Spinal cord (tissue), 10 donors: Measurements from ENCODE around the gene PCBP4. TPM values are rescaled to one million over a fixed set of nuclear protein-coding genes. Genes with fewer than 3 reads are reported as not detected.

ENCODE experiments used
- DNase-seq, 6 donors: peaks; one replicate each; pipeline versions ENCODE4 v3.0.0 to v3.0.0-alpha.2; 2013 to 2015; ENCODE audit warnings: low spot score in 6 of 6, low read depth in 4 of 6
- H3K27ac ChIP-seq: one replicate; pipeline ENCODE4 v1.5.1; 2013; ENCODE audit warnings: low read depth, low read length, control low read depth
- H3K27me3 ChIP-seq: one replicate; pipeline ENCODE4 v1.6.1; 2013; ENCODE audit warnings: low read length; ENCODE audit not compliant: control insufficient read depth, insufficient read depth
- H3K36me3 ChIP-seq: one replicate; pipeline ENCODE4 v1.6.1; 2013; ENCODE audit warnings: low read length; ENCODE audit not compliant: control insufficient read depth, insufficient read depth
- H3K4me1 ChIP-seq: one replicate; pipeline ENCODE4 v1.6.1; 2013; ENCODE audit warnings: low read length; ENCODE audit not compliant: control insufficient read depth, insufficient read depth
- H3K4me3 ChIP-seq: one replicate; pipeline ENCODE4 v1.5.1; 2013; ENCODE audit warnings: low read depth, low read length, control low read depth
- H3K9me3 ChIP-seq: one replicate; pipeline ENCODE4 v1.6.1; 2013; ENCODE audit warnings: low read length; ENCODE audit not compliant: control insufficient read depth, insufficient read depth
- WGBS: methylation state at CpG from one replicate; pipeline ENCODE4 v1.1.5; 2013; ENCODE audit warnings: missing lambda C conversion rate; ENCODE audit not compliant: insufficient coverage; 5-methylcytosine and 5-hydroxymethylcytosine counted together
- polyA plus RNA-seq, 2 donors: library from polyadenylated mRNA; unstranded; fragments of 120-200 nt; gene quantifications; one replicate each; pipeline ENCODE4 v1.2.1, GENCODE V29; 2013; ENCODE audit not compliant: insufficient read length in 2 of 2
- total RNA-seq, 2 donors: library from RNA; depleted of rRNA in 1 of 2; stranded (reverse); fragments of 120-200 nt in 1 of 2; fragments of >200 nt in 1 of 2; gene quantifications; one replicate each; pipeline versions ENCODE4 v1.2.3 to v1.2.4, GENCODE V29; 2013 to 2014
- donor health status: healthy.

Gene PCBP4
- total and polyA plus RNA-seq, 4 donors = 53.5 to 271 (median 159) TPM

DNA sequence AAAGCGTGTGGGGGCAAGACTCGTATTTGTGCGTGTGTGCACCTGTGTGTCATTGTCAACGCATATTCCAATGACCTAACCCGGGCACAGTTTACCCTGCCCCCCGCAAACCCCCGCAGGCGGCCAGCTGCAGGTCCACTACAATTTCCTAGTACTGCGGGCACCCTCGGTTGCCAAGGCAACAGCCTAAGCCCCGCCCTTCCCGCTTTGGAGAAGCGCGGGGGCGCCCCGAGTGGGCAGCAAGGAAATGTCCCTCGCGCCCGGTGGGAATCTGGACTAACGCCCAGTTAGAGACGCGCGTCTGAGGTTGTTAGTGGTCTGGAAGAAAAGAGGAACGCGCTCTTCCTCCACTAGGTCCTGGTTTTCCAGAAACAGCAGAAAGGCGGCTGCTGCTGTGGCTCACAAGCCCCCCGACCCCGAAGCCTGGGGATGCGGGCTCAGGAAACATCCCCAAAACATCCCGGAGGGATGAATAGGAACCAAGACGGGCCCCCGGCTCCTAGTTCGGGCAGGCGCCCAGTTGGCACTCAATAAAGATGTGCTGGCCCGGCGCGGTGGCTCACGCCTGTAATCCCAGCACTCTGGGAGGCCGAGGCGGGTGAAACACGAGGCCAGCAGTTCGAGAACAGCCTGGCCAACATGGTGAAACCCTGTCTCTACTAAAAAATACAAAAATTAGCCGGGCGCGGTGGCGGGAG lies 8.7 kb upstream of the PCBP4 start:
- Histone ChIP-seq H3K27me3 (no peaks in the 10 kb centered on the region), H3K9me3 (no peaks in the 10 kb centered on the region), H3K4me1 (peaks cover 39% of the 10 kb centered on the region), H3K27ac (peak overlapping the region; percentile 85), H3K4me3 (peak overlapping the region; percentile 46), H3K36me3 (peaks cover 34% of the 10 kb centered on the region)
- 4% methylated on average over 31 of the region's 46 CpGs for WGBS
- peak in 5 of 6 donors; percentile 81 to 96 (median 87) for DNase-seq

DNA sequence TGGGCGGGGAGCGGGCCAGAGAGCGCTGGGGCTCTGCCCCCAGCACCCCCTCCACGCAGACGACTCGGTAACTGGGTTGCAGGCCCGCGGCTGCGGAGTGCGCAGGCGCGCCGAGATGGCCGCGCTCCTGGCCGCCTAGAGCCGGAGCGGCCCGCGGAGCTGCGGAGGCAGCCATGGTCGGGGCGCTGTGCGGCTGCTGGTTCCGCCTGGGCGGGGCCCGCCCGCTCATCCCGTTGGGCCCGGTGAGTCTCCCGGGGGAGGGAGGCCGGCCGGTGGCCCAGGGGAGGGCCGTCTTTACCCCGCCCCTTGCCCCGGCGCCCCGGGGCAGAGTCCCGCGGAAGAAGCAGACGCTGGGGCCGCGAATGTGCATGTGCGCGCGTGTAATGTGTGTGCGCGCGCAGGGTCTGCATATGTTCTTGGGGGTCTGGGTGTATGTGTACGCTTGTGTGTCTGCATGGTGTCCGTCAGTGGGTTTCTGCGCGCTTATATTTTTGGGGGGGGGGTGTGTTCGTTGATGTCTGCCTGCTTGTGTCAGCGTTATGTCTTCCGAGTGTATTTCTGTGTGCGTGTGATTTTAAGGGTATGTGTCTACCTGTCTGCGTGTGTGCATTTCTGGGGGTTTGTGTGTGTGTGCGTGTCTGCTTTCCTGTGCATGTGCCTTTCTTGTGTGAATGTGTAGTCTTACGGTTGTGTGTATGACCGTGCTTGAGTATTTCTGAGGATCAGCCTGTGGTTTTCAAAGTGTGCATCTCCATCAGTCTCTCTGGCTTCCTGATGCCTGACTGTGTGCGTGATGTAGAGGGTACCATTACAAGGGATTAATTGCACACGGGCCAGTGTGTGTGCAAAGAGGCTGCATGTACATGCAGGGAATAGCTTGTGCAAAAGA lies 8.0 kb upstream of the PCBP4 start, which contains the start of gene ABHD14A:
Gene ABHD14A (plus strand): TSS at position 102 of the 889 bp plus-strand sequence. CDS start 72 bp downstream, at position 174.
- H3K4me1 ChIP-seq = peaks cover 40% of the 10 kb centered on the region
- H3K27ac ChIP-seq = peak within 1 kb of the TSS; percentile 85

GRCh38 chr3:51974277-51974962 lies 7.2 kb upstream of the PCBP4 start:
- peak overlapping the region; percentile 85 for H3K27ac ChIP-seq
- WGBS = 35% methylated on average over 29 of the region's 30 CpGs

More for the DNA sequence above, 8.0 kb upstream of the PCBP4 start, which contains the start of gene ABHD14A:
- DNase-seq = peak in 3 of 6 donors; percentile 54 to 92 (median 92)
- Histone ChIP-seq H3K36me3 (peaks cover 26% of the 10 kb centered on the region), H3K4me3 (peak within 1 kb of the TSS; percentile 83), H3K27me3 (no peaks in the 10 kb centered on the region), H3K9me3 (no peaks in the 10 kb centered on the region)
- WGBS = under 1% methylated on average over 63 of the region's 63 CpGs

DNA sequence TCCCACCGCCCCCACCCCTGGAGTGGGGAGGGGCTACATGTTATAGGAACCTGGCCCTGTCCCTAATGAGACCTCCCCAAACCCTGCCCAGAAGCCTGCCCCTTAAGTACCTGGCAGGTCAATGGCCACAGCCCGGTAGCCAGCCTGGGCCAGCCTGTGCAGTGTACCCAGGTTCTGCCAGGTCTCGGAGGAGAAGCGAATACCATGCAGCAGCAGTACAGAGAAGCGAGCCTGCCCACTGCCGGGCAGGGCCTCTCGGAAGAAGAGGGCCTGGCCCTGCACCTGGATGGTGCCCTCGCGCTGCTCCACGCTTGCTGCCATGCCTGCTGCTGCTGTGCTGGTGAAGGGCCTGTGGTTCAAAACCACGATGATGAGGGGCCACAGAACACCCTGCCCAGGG lies 4.1 kb upstream of the PCBP4 start:
- no peaks in the 10 kb centered on the region for H3K9me3 ChIP-seq
- H3K36me3 ChIP-seq = peaks cover 14% of the 10 kb centered on the region
- no peaks in the 10 kb centered on the region for H3K27me3 ChIP-seq
- peaks cover 64% of the 10 kb centered on the region for H3K4me1 ChIP-seq
- no peak for DNase-seq
- H3K27ac ChIP-seq = no peak overlapping the region
- H3K4me3 ChIP-seq = no peak overlapping the region
- 94% methylated on average over 11 of the region's 11 CpGs for WGBS

More at GRCh38 chr3:51974277-51974962, 7.2 kb upstream of the PCBP4 start:
- peaks cover 22% of the 10 kb centered on the region for H3K36me3 ChIP-seq
- peaks cover 47% of the 10 kb centered on the region for H3K4me1 ChIP-seq
- H3K4me3 ChIP-seq = peak overlapping the region; percentile 83
- H3K9me3 ChIP-seq = no peaks in the 10 kb centered on the region
- no peak for DNase-seq
- no peaks in the 10 kb centered on the region for H3K27me3 ChIP-seq

DNA sequence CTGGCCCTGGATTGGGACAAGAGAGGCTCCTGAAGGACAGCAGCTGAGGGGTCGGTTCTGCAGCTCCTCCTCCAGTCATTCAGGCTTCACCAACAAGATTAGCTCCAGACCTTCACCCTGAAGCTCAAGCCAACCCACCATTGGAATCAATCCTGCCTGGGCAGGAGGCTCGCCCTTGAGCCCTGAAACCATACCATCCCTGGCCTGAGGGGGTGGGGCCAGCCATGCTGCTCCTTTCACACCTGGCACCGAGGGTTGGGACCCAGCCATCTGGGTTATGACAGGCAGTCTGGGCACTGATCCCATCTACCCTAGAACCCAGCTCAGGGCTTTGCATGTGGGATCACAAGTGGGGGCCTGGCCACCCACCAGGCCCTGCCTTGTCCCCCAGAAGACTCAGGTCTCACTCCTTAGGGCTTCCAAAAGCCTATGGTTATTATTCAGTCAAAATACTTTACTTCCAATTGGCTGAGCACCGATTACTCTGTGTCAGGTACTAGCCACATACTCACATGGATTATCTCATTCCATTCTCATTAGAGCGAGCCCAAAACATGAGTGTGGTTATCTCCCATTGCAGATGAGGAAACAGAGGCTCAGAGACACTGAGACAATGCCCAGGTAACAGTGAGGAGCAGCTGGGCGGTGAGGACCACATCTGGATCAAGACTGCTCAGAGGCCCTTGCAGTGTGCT lies 3.5 kb upstream of the PCBP4 start:
- Histone ChIP-seq H3K27me3 (no peaks in the 10 kb centered on the region), H3K27ac (no peak overlapping the region), H3K4me1 (peaks cover 64% of the 10 kb centered on the region), H3K9me3 (no peaks in the 10 kb centered on the region), H3K36me3 (peaks cover 17% of the 10 kb centered on the region), H3K4me3 (no peak overlapping the region)
- 76% methylated on average over 5 of the region's 6 CpGs for WGBS
- no peak for DNase-seq

DNA sequence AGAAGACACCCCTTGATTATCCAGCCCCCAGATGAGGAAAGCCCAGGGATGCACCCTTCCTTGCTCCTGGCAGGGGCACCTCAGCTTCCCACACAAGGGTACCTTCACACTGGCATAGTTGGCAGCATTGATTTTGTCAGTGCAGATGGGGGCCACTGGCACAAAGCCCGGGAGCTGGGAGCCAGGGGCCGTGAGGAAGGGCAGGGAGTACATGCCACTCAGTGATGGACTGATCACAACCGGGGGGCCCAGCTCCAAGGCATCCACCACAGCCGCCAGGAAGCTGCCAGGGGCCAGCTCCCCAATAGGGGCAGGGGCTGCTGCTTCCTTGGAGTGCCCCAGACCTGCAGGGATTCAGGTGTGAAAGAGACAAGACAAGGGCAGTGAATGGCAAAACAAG lies 2.6 kb upstream of the PCBP4 start:
- H3K4me1 ChIP-seq = peaks cover 70% of the 10 kb centered on the region
- H3K36me3 ChIP-seq = peaks cover 17% of the 10 kb centered on the region
- H3K4me3 ChIP-seq = no peak overlapping the region
- no peaks in the 10 kb centered on the region for H3K9me3 ChIP-seq
- 28% methylated on average over 4 of the region's 4 CpGs for WGBS
- no peaks in the 10 kb centered on the region for H3K27me3 ChIP-seq
- DNase-seq = no peak
- no peak overlapping the region for H3K27ac ChIP-seq

- 91% methylated on average over 5 of the region's 6 CpGs for WGBS
- no peak for DNase-seq
- Histone ChIP-seq H3K27me3 (no peaks in the 10 kb centered on the region), H3K4me3 (no peak overlapping the region), H3K9me3 (no peaks in the 10 kb centered on the region), H3K36me3 (peaks cover 22% of the 10 kb centered on the region), H3K4me1 (peaks cover 70% of the 10 kb centered on the region), H3K27ac (no peak overlapping the region)
Measured at GRCh38 chr3:51968883-51969678, 1.8 kb upstream of the PCBP4 start.

DNA sequence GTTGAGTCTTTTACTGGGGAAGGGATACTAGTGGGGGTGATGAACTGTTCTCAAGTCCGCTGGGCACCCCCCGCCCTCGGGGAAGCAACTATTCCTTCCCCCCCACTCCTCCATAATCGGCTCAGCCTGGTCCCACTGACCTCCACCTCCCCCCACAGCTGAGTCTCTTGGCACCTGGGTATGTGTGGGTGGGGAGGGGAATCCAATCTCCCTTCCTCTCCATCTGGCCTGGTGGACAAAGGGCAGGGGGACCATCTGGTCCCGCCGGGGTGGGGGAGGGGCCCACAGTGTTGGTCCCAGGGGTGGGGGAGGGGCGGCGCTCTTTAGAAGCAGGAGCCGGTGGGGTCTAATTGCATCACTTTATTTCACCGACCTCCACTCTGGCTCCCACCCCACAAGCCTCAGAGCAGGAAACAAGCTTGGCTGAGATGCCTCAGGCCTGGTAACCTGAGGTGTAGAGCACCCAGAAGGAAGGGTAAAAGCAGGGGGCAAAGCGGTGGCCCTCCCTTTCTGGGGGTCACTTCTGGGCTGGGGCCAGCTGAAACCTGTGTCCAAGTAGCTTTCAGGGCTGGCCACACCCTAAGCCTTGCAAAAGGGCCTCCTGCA lies 1.0 kb upstream of the PCBP4 start:
- peak in 2 of 6 donors; percentile 70 to 72 for DNase-seq
- peaks cover 27% of the 10 kb centered on the region for H3K36me3 ChIP-seq
- peak overlapping the region; percentile 54 for H3K4me3 ChIP-seq
- no peaks in the 10 kb centered on the region for H3K27me3 ChIP-seq
- 22% methylated on average over 1 of the region's 11 CpGs for WGBS
- H3K4me1 ChIP-seq = peaks cover 70% of the 10 kb centered on the region
- H3K27ac ChIP-seq = peak overlapping the region; percentile 83
- H3K9me3 ChIP-seq = no peaks in the 10 kb centered on the region
